HG03469 (cell line): ENCODE results near the gene NLK.
"Not testable (repeated sequence)": the region's sequence is repeated elsewhere in the genome, so short reads cannot be mapped to it uniquely, and the experiment has no call there.

Experiments
- ATAC-seq: cut with Tn5 transposase; IDR thresholded peaks from one replicate; pipeline ENCODE4 v1.9.1; 2021; ENCODE audit warnings: mild to moderate bottlenecking, moderate library complexity, moderate number of reproducible peaks; ENCODE audit not compliant: unreplicated experiment

The NLK gene

GRCh38 chr17:28042657-28042720, at the start of gene NLK:
NLK (plus strand) TSS chr17:28042677; CDS start chr17:28042874, 197 bp downstream.
- ATAC-seq: no peak

- ATAC-seq: no peak
Observed at GRCh38 chr17:27993161-27993695, 49.2 kb upstream of the NLK start.

GRCh38 chr17:27993723-27994310, 48.7 kb upstream of the NLK start:
- ATAC-seq: no peak

- no peak for ATAC-seq
Observed at GRCh38 chr17:27994586-27994985, 47.9 kb upstream of the NLK start.

GRCh38 chr17:27995554-27995953, 46.9 kb upstream of the NLK start:
- ATAC-seq: no peak

- ATAC-seq: no peak
Observed at GRCh38 chr17:27996202-27997043, 46.1 kb upstream of the NLK start.

- ATAC-seq: no peak
Observed at GRCh38 chr17:27997044-27997401, 45.5 kb upstream of the NLK start.

GRCh38 chr17:27997522-27997921, 45.0 kb upstream of the NLK start:
- no peak for ATAC-seq

GRCh38 chr17:28001149-28001548, 41.3 kb upstream of the NLK start:
- ATAC-seq: no peak

- no peak for ATAC-seq
Observed at GRCh38 chr17:28004344-28004743, 38.1 kb upstream of the NLK start.

- ATAC-seq: not testable (repeated sequence)
Observed at GRCh38 chr17:28007925-28008324, 34.6 kb upstream of the NLK start.

- no peak for ATAC-seq
Observed at GRCh38 chr17:28008513-28008912, 34.0 kb upstream of the NLK start.

GRCh38 chr17:28010406-28010805, 32.1 kb upstream of the NLK start:
- ATAC-seq: no peak

GRCh38 chr17:28018439-28019070, 23.9 kb upstream of the NLK start:
- no peak for ATAC-seq

GRCh38 chr17:28020515-28020914, 22.0 kb upstream of the NLK start:
- ATAC-seq: no peak

GRCh38 chr17:28029044-28029443, 13.4 kb upstream of the NLK start:
- no peak for ATAC-seq

- no peak for ATAC-seq
Observed at GRCh38 chr17:28030386-28030785, 12.1 kb upstream of the NLK start.

GRCh38 chr17:28031174-28031573, 11.3 kb upstream of the NLK start:
- no peak for ATAC-seq

- no peak for ATAC-seq
Observed at GRCh38 chr17:28033972-28034714, 8.3 kb upstream of the NLK start.

GRCh38 chr17:28035452-28035851, 7.0 kb upstream of the NLK start:
- not testable (repeated sequence) for ATAC-seq

- ATAC-seq: not testable (repeated sequence)
Observed at GRCh38 chr17:28035884-28036283, 6.6 kb upstream of the NLK start.

- no peak for ATAC-seq
Observed at GRCh38 chr17:28038802-28039201, 3.7 kb upstream of the NLK start.
